Endothelial cell of umbilical vein (primary cell): ENCODE results near the gene CCT3. TPM values are rescaled to one million over a fixed set of nuclear protein-coding genes. Genes with fewer than 3 reads are reported as not detected.

Source experiments
- BruUV-seq: library from RNA; stranded (reverse); fragments of 400-500 nt; replicated peaks from 2 replicates; lab custom pipeline; 2021; lab: Mats Ljungman, UMichigan
- CTCF ChIA-PET: fragments of 300-600, 350-600 bp; sonication (Branson Sonifier 250); formaldehyde crosslinking; loops from one replicate; lab custom pipeline; 2021; ENCODE audit warnings: antibody characterized with exemption, inconsistent platforms; lab: Charles Lee
- POLR2A ChIA-PET: fragments of 300-600, 350-600 bp; sonication (Branson Sonifier 250); formaldehyde crosslinking; loops from one replicate; lab custom pipeline; 2021; ENCODE audit warnings: antibody characterized with exemption, inconsistent platforms; lab: Charles Lee
- DNase-seq: peaks from one replicate; pipeline ENCODE4 v3.0.0-alpha.2; 2011; ENCODE audit warnings: low read depth, low spot score
- FAIRE-seq: peaks from 2 replicates; lab custom pipeline; 2011; peaks lifted over from hg19 to GRCh38; lab: Jason Lieb, UNC
- H2AFZ ChIP-seq: 2 replicates; pipeline ENCODE4 v1.6.0; 2012; ENCODE audit warnings: low read depth, low read length, control low read depth, inconsistent platforms
- H3K27ac ChIP-seq: 2 replicates; pipeline ENCODE4 v1.5.1; 2011; ENCODE audit warnings: low read depth, mild to moderate bottlenecking, control low read depth, low read length, moderate library complexity; ENCODE audit not compliant: insufficient read depth
- H3K27me3 ChIP-seq, 2 experiments: 2 replicates each; pipeline versions ENCODE4 v1.6.0 to v1.6.1; 2011; ENCODE audit warnings: low read length in 2 of 2, mixed read lengths in 1 of 2; ENCODE audit not compliant: control insufficient read depth in 2 of 2, insufficient read depth in 2 of 2
- H3K36me3 ChIP-seq, 2 experiments: 2 replicates in 1 of 2; 3 replicates in 1 of 2; pipeline ENCODE4 v1.5.1; 2011; ENCODE audit warnings: low read length in 2 of 2, mild to moderate bottlenecking in 1 of 2, moderate library complexity in 1 of 2; ENCODE audit not compliant: control insufficient read depth in 2 of 2, insufficient read depth in 2 of 2; ENCODE audit errors: extremely low read depth in 1 of 2
- H3K4me1 ChIP-seq: 3 replicates; pipeline ENCODE4 v1.5.1; 2011; ENCODE audit warnings: mild to moderate bottlenecking, low read length; ENCODE audit not compliant: control insufficient read depth, insufficient read depth; ENCODE audit errors: extremely low read depth
- H3K4me2 ChIP-seq: 2 replicates; pipeline ENCODE4 v1.6.1; 2011; ENCODE audit warnings: low read length, control low read depth, mixed read lengths; ENCODE audit not compliant: insufficient read depth
- H3K4me3 ChIP-seq, 3 experiments: fragments of 200-600 bp in 1 of 3; sonication (generic), shearing (Covaris generic) in 1 of 3; replicated peaks in 1 of 3; 2 replicates each; pipeline ENCODE4 v1.5.1; 2011 to 2016; ENCODE audit warnings: control low read depth in 3 of 3, low read length in 3 of 3, mild to moderate bottlenecking in 2 of 3, inconsistent platforms in 1 of 3, low read depth in 1 of 3, moderate library complexity in 1 of 3; ENCODE audit not compliant: insufficient read depth in 1 of 3
- H3K79me2 ChIP-seq: 2 replicates; pipeline ENCODE4 v1.6.0; 2012; ENCODE audit warnings: low read length, inconsistent platforms; ENCODE audit not compliant: control insufficient read depth, insufficient read depth
- H3K9ac ChIP-seq: replicated peaks from 2 replicates; pipeline ENCODE3; 2011; ENCODE audit warnings: low read length, control low read depth; ENCODE audit not compliant: insufficient read depth; ENCODE audit errors: extremely low read depth
- H3K9me1 ChIP-seq: replicated peaks from 3 replicates; pipeline ENCODE4 v1.6.0; 2011; ENCODE audit warnings: mild to moderate bottlenecking, low read length; ENCODE audit not compliant: control insufficient read depth, insufficient read depth; ENCODE audit errors: extremely low read depth
- H3K9me3 ChIP-seq: replicated peaks from 2 replicates; pipeline ENCODE4 v1.5.1; 2012; ENCODE audit warnings: low read length, inconsistent platforms; ENCODE audit not compliant: control insufficient read depth, insufficient read depth
- H4K20me1 ChIP-seq: replicated peaks from 2 replicates; pipeline ENCODE3; 2011; ENCODE audit warnings: mild to moderate bottlenecking, low read length; ENCODE audit not compliant: control insufficient read depth, insufficient read depth; ENCODE audit errors: extremely low read depth
- EZH2 ChIP-seq: IDR thresholded peaks from 2 replicates; pipeline ENCODE4 v1.6.1; 2012; ENCODE audit warnings: borderline replicate concordance, low read depth, mild to moderate bottlenecking, moderate library complexity, low read length, inconsistent platforms; ENCODE audit not compliant: severe bottlenecking
- FOS ChIP-seq: IDR thresholded peaks from 2 replicates; pipeline ENCODE4 v1.6.1; 2011; ENCODE audit warnings: mild to moderate bottlenecking, low read length, moderate library complexity, borderline replicate concordance; ENCODE audit not compliant: insufficient read depth
- JUN ChIP-seq: IDR thresholded peaks from 2 replicates; pipeline ENCODE4 v1.6.1; 2011; ENCODE audit warnings: borderline replicate concordance, low read depth; ENCODE audit not compliant: insufficient read length, insufficient read depth
- POLR2A ChIP-seq: IDR thresholded peaks from 2 replicates; pipeline ENCODE4 v1.6.1; 2012; ENCODE audit warnings: low read depth, mild to moderate bottlenecking, control low read depth, low read length
- dilution Hi-C: fragments of 300-500 bp; cut with MboI; formaldehyde crosslinking; loops from one replicate; pipeline ENCODE4 v1.15.0; 2019; ENCODE audit warnings: low sequenced_read_pairs; ENCODE audit not compliant: extremely low pct_ligation_motif_present
- intact Hi-C: fragments of 100-400 bp; cut with micrococcal nuclease; formaldehyde crosslinking; loops from one replicate; pipeline ENCODE4 v1.10.0; 2022
- polyA plus RNA-seq, 4 experiments: library from polyadenylated mRNA; depleted of rRNA in 3 of 4; stranded (reverse) in 3 of 4; unstranded in 1 of 4; fragments of >200 nt; gene quantifications; 2 replicates each; pipeline versions ENCODE4 v1.2.1 to v1.2.3, GENCODE V29; 2011 to 2012; ENCODE audit warnings: missing spikeins in 1 of 4
- total RNA-seq: library from RNA; stranded (reverse); gene quantifications from 2 replicates; pipeline ENCODE4 v1.2.3, GENCODE V29; 2021
- TF ChIP-seq, protein P1 (sequence below): IDR thresholded peaks from 2 replicates; pipeline ENCODE4 v1.6.1; 2011; ENCODE audit not compliant: insufficient read depth, insufficient read length
- TF ChIP-seq, protein P2 (sequence below), 2 donors: IDR thresholded peaks; 1 replicate in 1 of 2; 2 replicates in 1 of 2; pipeline ENCODE4 v1.5.1; 2011; ENCODE audit warnings: low read length in 2 of 2, mild to moderate bottlenecking in 2 of 2, moderate library complexity in 2 of 2, control low read depth in 1 of 2, inconsistent platforms in 1 of 2, low read depth in 1 of 2; ENCODE audit not compliant: insufficient read depth in 1 of 2; ENCODE audit errors: extremely low read depth in 1 of 2

CCT3 gene
- total and polyA plus RNA-seq, 2 donors (not counting 3 experiments of a cell fraction or from before 2014, with no cell fraction given) = 276 to 367 TPM

DNA sequence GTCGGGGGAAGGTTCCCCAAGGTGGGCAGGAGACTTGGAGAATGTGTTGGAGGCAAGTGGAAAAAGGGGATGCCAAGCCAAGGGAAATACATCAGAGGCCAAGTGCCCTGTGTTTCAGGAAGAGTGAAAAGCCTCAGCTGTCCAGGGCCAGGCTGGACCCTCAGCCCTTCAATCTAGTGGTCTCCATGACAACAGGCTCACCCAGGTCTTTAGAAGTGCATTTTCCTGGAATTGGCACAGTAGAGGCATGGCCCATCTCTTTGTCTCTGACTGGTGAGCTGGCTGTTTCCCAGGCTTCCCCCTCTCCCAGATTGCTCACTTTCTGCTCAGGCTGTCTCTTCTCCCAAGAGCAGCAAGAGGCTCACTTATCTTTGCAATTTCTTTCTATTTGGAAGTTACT lies 20.5 kb upstream of the CCT3 start:
- intact Hi-C loops = no loop called here
- dilution Hi-C loops = no loop called here

More for the DNA sequence above, 20.5 kb upstream of the CCT3 start:
- POLR2A ChIA-PET = interaction anchor here (0.7 kb wide), 1 partner anchor 10 kb away, joined by 3 read pairs; no protein-coding TSS in a partner anchor
- no peak overlapping the region for H3K4me3 ChIP-seq
- H3K27me3 ChIP-seq = peaks cover 17 to 24% of the 10 kb centered on the region in 2 experiments
- no peak overlapping the region for H3K9ac ChIP-seq
- no peak for FAIRE-seq
- TF ChIP-seq JUN (no peak), POLR2A (no peak), EZH2 (no peak), FOS (no peak)
- TF ChIP-seq, protein P1, sequence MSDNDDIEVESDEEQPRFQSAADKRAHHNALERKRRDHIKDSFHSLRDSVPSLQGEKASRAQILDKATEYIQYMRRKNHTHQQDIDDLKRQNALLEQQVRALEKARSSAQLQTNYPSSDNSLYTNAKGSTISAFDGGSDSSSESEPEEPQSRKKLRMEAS = no peak
- TF ChIP-seq, protein P2, sequence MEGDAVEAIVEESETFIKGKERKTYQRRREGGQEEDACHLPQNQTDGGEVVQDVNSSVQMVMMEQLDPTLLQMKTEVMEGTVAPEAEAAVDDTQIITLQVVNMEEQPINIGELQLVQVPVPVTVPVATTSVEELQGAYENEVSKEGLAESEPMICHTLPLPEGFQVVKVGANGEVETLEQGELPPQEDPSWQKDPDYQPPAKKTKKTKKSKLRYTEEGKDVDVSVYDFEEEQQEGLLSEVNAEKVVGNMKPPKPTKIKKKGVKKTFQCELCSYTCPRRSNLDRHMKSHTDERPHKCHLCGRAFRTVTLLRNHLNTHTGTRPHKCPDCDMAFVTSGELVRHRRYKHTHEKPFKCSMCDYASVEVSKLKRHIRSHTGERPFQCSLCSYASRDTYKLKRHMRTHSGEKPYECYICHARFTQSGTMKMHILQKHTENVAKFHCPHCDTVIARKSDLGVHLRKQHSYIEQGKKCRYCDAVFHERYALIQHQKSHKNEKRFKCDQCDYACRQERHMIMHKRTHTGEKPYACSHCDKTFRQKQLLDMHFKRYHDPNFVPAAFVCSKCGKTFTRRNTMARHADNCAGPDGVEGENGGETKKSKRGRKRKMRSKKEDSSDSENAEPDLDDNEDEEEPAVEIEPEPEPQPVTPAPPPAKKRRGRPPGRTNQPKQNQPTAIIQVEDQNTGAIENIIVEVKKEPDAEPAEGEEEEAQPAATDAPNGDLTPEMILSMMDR (IDR thresholded peaks at IDR 0.05; ENCODE audit: extremely low read depth in 1 of 2, insufficient read depth in 1 of 2, low read depth in 1 of 2, low read length in 2 of 2) = no peak
- no peaks in the 10 kb centered on the region for H3K36me3 ChIP-seq
- CTCF ChIA-PET = interaction anchor here (0.9 to 10.2 kb wide), 15 partner anchors 11 to 250 kb away, joined by 3 to 96 read pairs (median 4); no protein-coding TSS in a partner anchor
- no peak overlapping the region for H3K27ac ChIP-seq
- no peaks in the 10 kb centered on the region for H4K20me1 ChIP-seq
- BruUV-seq = no TSS peak
- no peaks in the 10 kb centered on the region for H3K9me3 ChIP-seq
- H3K4me2 ChIP-seq = no peak overlapping the region
- no peaks in the 10 kb centered on the region for H3K4me1 ChIP-seq
- H2AFZ ChIP-seq = no peak overlapping the region
- no peak for DNase-seq
- no peaks in the 10 kb centered on the region for H3K9me1 ChIP-seq
- H3K79me2 ChIP-seq = no peaks in the 10 kb centered on the region
